GM12865 (cell line): ENCODE measurements around the gene LRRC70.
"Not testable (repeated sequence)": the region's sequence is repeated elsewhere in the genome, so short reads cannot be mapped to it uniquely, and the experiment has no call there.

ENCODE experiments used
- DNase-seq: peaks from one replicate; pipeline ENCODE4 v3.0.0; 2010; ENCODE audit warnings: low read depth
- H3K4me3 ChIP-seq: 2 replicates; pipeline ENCODE4 v1.5.1; 2011; ENCODE audit warnings: mild to moderate bottlenecking, low read depth, low read length, control low read depth
- CTCF ChIP-seq: IDR thresholded peaks from 2 replicates; pipeline ENCODE4 v1.5.1; 2011; ENCODE audit warnings: low read length, control low read depth, low read depth, inconsistent platforms; ENCODE audit not compliant: insufficient read depth; ENCODE audit errors: missing control alignments

LRRC70 gene

GRCh38 chr5:62562867-62563266 is 15.8 kb upstream of the LRRC70 start:
- no peak for TF ChIP-seq CTCF

GRCh38 chr5:62564101-62564500 is 14.5 kb upstream of the LRRC70 start:
- no peak for TF ChIP-seq CTCF
- no peak for DNase-seq
- H3K4me3 ChIP-seq = no peak overlapping the region

More at GRCh38 chr5:62562867-62563266, 15.8 kb upstream of the LRRC70 start:
- H3K4me3 ChIP-seq = no peak overlapping the region
- no peak for DNase-seq

- not testable (repeated sequence) for DNase-seq, H3K4me3 ChIP-seq
Observed at GRCh38 chr5:62565740-62566139, 12.9 kb upstream of the LRRC70 start.

GRCh38 chr5:62568143-62568542 is 10.5 kb upstream of the LRRC70 start:
- no peak for TF ChIP-seq CTCF
- H3K4me3 ChIP-seq = no peak overlapping the region

GRCh38 chr5:62568800-62569432 is 9.7 kb upstream of the LRRC70 start:
- no peak for TF ChIP-seq CTCF
- H3K4me3 ChIP-seq = no peak overlapping the region
- no peak for DNase-seq

More at GRCh38 chr5:62568143-62568542, 10.5 kb upstream of the LRRC70 start:
- DNase-seq = no peak

GRCh38 chr5:62569470-62569869 is 9.1 kb upstream of the LRRC70 start:
- no peak for DNase-seq
- TF ChIP-seq CTCF = no peak
- no peak overlapping the region for H3K4me3 ChIP-seq

GRCh38 chr5:62572918-62573514 is 5.6 kb upstream of the LRRC70 start:
- TF ChIP-seq CTCF = no peak
- no peak overlapping the region for H3K4me3 ChIP-seq
- no peak for DNase-seq
